Stimulated activated CD4-positive, alpha-beta T cell treated with anti-CD3 and anti-CD28 coated beads, Interleukin-15, amount 100 ng/mL, for 1 hour (primary cell): ENCODE measurements around the gene RPS6KA2.

Experiments
- DNase-seq, 2 donors: peaks; one replicate each; pipeline ENCODE4 v3.0.0-alpha.2; 2020; ENCODE audit warnings: low read depth in 1 of 2, low spot score in 1 of 2

Gene RPS6KA2

GRCh38 chr6:166616261-166617238, 10.5 kb downstream of the RPS6KA2 start:
- DNase-seq, result no peak

DNA sequence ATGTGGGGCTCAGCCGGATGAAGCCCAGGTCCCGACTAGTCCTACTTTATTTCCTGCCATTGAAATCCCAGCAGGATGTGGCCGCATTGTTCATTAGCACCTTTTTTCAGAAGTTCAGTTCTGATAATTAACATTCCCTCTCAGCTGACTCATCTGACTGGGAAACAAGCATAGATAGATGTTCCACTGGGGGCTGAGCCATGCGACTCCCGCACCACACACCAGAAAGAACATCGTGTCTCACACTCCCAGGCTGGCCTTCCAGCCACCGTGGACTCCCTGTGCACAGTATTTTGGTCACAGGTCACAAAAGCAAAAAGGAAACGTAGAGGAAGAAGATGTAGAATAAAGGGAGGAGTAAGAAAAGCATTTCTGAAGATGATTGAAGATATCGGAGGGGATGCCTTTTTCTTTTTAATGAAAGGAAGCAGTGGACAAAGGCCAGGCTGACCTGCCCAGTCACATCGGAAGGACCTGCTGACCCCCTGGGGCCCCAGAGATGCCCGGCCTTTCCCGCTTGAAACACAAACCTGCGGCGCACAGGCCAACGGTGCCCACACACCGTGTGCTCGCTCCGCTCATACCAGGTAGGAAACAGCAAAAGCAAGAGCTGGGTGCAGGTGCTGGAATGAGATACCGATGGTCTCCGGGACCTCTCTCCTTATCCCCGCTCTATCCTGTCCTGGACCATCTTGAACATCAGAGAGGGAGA, 11.8 kb downstream of the RPS6KA2 start:
- DNase-seq, result no peak

DNA sequence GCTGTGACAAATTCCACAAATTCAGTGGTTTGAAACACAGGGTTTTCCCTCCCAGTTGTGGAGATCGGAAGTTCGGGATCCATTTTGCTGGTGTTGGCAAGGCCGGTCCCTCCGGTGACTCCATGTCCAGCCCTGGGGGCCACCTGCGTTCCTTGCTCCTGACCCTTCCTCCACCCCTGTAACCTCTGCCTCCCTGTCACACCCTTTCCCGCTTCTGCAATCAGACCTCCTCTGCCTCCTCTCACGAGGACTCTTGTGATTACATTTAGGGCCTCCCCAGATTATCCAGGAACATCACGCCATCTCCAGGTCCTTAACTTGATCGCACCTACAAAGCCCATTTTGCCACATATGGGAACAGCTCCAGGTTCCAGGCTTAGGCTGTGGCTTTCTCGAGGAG, 12.5 kb downstream of the RPS6KA2 start:
- no peak for DNase-seq

DNA sequence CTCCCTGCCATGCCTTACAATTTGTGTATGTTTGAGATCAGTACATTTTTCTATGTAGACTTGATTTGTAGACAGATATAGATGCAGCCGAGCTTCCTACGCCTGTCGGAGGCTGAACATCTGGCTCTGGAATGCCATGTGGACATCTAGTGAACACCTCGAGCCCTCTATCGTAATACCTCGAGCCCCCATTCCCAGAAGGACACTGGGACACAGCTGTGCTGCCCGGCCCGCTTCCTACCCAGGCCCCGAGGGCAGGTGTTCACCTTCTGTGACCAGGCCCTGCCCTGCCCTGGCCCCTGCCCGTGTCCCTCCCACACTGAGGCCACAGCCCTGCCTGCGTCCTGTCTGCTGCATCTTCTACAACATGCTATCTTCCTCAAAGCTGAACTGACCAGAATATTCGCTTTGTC, 12.9 kb downstream of the RPS6KA2 start:
- no peak for DNase-seq

GRCh38 chr6:166613027-166613426, 14.0 kb downstream of the RPS6KA2 start:
- no peak for DNase-seq

DNA sequence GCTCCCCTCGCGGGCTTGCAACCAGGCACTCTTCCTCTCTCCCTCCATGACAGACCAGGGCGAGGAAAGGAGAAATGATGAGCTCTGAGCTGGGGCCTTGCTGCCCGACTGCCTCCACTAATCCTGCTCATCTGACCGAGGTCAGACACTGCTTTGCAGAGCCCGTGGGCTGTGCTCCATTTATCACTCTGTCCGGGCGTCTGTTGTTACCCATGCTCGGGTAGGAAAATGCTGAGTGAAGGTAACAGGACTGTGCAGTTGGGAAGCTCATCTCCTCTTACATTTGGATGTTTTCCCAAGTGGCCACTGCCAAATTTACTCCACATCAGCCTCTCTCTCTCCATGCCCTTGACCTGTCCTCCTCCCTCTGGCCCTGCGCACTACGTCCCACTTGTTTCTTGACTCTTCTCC, 14.6 kb downstream of the RPS6KA2 start:
- DNase-seq, result no peak

- DNase-seq, result no peak
These were observed 15.4 kb downstream of the RPS6KA2 start for GRCh38 chr6:166611631-166612030.

DNA sequence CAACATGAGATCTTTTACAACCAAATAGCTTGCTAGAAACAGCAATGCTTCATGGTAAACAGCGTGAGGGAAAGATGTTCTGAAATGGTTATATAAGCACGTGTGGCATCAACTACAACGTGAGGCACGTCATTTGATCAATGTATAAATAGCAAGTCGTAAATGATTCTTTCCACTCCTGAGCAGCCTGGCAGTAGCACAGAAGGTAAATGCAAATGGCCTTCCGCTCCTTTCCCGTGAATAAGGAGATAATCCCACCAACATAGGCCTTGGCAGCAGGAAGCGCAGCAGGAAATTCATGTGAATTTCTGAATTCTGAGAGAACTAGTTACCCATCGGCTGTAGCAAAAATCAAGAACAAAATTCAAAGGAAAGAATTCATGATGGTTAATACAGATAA, 17.0 kb downstream of the RPS6KA2 start:
- DNase-seq, result no peak

- DNase-seq, result no peak
These were observed 18.3 kb downstream of the RPS6KA2 start for GRCh38 chr6:166608774-166609173.

DNA sequence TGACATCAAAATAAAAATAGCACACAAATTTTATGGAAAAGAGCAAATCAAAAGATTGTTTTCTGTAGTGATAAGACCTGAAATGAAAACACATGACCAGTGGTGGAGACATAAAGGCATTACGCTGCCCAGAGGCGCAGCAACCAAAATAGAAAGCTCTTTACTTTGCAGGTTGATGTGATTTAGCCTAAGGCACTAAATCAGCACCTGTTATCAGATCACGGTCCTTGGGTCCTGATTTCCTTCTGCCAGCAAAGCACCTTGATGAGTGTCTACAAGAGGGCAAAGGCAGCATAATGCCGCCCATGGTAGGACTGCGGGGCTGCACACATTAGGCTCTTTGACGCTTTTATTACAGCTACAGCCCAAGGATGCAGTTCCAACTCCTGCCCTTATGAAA, 21.3 kb downstream of the RPS6KA2 start:
- no peak for DNase-seq

DNA sequence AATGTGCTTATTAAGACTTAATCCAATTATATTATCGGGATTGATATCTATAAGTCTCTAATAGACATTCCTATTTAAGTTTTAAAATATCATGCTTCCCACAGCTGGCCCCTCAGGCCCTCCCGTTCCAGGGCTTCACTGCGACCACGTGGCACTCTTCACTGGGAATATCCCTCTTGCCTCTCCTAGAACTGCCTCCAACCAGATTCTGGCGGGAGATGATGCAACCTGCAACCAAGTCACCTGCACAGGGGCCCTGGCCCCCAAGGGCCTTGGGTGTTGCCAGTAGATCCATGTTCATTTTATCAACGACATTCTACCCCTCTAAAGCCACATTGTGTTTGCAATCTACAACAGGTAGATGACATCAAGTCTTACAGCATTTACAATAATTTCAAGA, 22.1 kb downstream of the RPS6KA2 start:
- no peak for DNase-seq

DNA sequence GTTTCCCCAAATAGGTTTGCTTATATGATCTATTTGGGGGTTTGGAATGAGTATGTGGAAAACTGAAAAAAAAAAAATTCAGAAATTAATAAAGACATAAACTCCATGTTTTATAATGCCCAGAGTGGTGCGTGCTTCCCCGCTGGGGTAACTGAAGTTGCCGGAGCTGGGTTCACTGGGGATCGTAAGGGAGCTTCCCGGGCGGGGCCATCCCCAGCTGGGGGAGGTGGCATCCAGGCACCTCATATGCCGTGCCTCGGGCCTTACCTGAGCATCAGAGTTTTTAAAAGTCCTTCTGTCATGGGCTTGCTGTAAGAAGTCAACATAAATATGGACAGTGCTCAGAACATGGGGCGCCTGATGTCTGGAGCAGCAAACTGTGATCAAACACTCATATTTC, 22.7 kb downstream of the RPS6KA2 start:
- DNase-seq, result no peak

DNA sequence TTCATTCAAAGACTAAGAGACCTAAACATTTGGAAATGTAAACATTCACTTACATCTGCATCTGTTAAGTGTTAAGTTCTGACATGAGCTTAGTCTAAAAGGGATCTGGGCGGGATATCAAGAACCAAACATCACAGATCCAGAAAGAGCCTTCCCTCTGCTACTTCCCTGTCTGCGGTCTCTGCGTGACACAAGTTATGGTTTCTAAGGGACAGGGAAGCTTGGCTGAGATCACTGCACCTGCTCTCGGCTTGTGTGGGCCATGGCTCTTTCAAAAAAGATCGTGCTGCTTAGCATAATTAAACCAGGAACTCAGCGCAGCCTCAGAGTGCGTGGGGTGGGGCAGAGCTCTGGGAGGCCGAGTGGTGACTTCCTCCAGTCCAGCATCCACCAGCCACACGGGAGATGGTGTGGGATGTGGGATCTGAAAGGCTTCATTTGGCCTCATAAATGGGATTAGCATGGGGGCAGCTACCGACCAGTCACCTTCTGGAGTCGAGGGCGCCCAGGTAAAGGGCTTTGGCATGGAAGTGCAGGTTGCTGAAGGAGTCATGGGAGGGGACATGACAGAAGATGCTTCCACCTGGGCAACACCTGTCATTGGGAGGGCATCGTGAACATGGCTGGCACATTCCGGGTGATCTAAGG, 23.9 kb downstream of the RPS6KA2 start:
- no peak for DNase-seq

GRCh38 chr6:166601956-166602355, 25.1 kb downstream of the RPS6KA2 start:
- DNase-seq, result no peak

- no peak for DNase-seq
These were observed 26.1 kb downstream of the RPS6KA2 start for GRCh38 chr6:166600931-166601330.

- DNase-seq, result no peak
These were observed 27.8 kb downstream of the RPS6KA2 start for GRCh38 chr6:166599205-166599604.

- no peak for DNase-seq
These were observed 28.5 kb downstream of the RPS6KA2 start for GRCh38 chr6:166598441-166599138.

DNA sequence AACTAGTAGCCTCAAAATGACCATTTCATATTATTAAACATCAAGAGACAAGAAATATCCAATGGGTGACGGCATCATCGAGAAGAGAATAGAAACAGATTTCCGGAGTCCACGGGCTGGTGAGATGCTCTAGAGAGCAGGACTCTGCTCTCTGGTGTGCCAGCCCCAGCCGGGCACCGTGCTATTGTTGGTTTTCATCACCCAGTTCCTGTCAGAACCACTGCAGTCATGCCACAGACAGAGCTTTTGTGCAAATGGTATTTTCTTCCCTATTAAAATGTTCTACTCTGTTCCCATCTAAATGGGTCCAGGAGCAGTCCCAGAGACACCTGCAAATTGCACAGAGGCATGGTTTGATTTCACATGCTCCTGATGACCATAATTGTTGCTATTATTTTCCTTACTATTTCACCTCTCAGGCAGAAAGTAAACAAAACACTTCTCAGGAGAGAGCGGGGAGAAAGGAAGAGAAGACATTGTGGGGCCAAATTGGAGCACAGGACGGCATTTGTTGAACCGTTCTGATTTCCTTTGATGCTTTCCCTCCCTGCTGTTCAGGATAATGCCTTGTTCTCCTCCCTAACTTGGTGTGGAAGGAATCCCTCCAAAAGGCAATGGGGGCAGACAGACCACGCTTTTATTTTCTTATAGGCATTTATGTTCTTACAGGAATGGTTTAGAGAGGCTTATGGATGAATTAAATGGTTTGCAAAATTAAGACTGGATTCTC, 29.2 kb downstream of the RPS6KA2 start:
- no peak for DNase-seq

DNA sequence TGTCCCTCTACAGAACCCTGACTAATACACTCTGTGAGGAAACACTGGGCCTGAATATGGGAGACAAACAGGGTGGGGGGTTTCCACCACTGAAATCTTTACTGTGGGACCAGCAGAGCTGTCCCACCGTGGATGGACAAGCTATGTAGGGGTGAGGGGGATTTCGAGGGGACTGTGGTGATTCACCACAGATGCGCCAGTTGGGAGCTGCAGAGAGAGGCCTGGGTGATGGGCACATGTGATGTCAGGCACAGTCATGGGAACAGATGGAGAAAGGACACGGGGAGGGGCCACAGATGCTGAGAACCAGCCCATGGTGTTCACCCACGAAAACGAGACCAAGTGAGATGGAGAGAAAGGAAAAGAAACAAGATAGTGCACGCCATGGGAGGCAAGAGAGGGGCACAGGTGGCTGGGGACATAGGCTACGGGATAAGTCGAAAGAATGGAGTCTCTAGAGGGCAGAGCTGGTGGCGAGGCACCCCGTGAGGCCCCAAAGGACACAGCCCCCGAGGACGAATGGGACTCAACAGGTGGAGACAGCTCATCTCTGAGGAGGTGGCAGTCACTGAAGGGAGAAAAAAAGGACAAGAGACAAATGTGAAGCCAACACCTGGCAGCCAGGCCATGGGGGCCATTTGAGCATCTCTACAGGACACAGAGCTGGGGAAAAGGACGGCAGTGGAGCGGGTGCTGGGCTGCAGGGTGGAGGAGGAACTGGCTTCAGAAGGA, 30.1 kb downstream of the RPS6KA2 start:
- DNase-seq, result no peak

GRCh38 chr6:166595949-166596348, 31.1 kb downstream of the RPS6KA2 start:
- DNase-seq, result no peak
